GM12874 (cell line): ENCODE measurements around the gene DUSP10.

Source experiments
- TF ChIP-seq, protein P1 (sequence below): IDR thresholded peaks from 2 replicates; pipeline ENCODE4 v1.5.1; 2011; ENCODE audit warnings: low read depth, mild to moderate bottlenecking, control low read depth, low read length, moderate library complexity; ENCODE audit not compliant: insufficient read depth

The DUSP10 gene

DNA sequence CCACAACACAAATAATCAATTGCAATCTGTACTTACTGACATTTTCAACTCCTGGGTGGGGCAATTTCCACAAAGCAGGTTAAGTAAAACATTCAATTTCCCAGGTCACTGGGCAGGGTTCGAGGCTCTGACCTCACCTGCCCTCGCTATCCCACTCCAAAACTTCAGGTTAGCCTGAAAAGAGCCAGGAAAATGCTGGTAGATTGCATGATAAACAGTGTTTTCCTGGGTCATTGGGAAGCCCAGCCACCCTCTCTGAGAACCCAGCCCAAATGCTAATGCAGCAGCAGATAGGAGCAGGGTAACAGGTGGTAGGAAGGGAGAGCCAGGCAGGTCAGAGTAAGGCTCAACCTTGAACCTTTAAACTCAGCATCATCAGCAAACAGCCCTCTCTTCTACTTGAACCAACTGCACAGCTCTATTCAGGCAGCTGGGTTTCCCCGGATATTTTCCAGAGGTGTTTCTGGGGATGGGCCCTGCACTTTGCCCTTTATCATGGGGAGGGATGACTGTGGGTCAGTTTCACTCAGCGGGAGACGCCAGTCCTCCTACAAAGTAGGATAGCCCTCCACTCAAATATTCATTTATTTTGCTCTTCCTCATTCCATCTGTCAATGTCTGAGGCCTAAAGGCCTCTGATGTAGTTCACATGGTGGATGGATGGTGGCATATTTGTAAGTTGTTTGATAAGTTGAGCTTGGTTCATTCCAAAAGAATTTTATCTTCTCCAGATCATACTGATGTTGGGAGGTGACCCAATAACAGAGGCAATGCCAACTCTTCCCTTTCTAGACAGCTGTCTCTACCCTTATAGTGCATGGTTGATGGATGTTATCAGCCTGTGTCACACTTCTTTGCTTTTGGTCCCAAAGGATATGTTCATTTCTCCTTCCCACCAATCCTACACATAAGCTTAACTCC, 65.7 kb downstream of the DUSP10 start:
- TF ChIP-seq, protein P1, sequence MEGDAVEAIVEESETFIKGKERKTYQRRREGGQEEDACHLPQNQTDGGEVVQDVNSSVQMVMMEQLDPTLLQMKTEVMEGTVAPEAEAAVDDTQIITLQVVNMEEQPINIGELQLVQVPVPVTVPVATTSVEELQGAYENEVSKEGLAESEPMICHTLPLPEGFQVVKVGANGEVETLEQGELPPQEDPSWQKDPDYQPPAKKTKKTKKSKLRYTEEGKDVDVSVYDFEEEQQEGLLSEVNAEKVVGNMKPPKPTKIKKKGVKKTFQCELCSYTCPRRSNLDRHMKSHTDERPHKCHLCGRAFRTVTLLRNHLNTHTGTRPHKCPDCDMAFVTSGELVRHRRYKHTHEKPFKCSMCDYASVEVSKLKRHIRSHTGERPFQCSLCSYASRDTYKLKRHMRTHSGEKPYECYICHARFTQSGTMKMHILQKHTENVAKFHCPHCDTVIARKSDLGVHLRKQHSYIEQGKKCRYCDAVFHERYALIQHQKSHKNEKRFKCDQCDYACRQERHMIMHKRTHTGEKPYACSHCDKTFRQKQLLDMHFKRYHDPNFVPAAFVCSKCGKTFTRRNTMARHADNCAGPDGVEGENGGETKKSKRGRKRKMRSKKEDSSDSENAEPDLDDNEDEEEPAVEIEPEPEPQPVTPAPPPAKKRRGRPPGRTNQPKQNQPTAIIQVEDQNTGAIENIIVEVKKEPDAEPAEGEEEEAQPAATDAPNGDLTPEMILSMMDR, result no peak

DNA sequence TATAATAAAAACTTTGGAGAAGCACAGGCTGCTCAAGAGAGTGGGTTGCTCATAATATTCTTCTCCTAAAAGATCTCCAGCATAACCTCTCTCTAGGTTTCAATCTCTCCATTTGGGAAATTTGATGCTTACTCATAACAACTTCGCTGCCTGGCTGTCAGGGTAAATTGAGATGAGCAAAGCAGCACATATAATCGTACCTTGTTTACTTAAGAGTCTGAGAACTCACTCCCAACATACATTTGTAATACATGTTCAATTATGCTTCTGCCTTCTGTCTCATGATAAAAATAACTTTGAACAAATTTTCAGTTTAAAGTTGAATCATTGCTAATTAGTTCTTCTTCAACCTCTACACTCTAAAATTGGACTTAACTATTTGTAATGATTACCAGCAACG, 68.9 kb downstream of the DUSP10 start:
- TF ChIP-seq, protein P1, result no peak

DNA sequence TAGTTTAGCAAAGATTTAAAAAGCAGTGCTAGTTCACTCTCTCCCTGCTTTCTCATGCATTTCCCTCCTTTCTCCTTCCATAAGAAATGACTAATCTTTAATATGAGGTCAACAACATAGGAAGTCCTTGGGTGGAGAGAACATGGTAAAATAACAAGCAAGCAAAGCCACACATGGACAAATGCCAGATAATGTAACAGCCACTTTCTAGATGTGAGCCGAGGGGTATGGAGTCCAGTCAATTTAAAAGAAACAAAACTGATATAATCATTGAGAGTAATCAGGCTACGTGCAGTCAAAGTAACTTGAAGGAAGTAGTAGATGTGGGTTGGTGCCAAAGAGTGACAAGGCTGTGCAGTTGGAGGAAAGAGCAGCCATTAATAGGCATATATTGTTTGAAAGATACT, 69.6 kb downstream of the DUSP10 start:
- TF ChIP-seq, protein P1, result no peak

DNA sequence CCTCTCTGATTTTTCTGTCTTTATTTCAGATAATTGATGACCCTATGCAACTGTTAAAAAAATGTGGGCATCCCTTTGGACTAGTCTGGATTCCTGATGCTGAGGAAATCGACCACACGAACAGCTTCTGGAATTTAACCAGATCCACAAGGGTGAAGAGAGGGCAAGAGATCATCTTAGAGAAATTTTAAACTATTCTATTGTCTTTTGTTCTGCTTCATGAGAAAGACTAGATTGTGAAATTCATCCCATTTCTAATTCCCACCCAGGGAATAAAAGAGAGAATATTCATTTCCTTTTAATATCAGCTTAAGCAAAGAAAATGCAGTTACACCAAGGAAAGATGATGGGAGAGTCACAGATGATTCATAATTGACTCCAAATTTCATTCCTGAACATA, 71.8 kb downstream of the DUSP10 start:
- TF ChIP-seq, protein P1, result no peak

DNA sequence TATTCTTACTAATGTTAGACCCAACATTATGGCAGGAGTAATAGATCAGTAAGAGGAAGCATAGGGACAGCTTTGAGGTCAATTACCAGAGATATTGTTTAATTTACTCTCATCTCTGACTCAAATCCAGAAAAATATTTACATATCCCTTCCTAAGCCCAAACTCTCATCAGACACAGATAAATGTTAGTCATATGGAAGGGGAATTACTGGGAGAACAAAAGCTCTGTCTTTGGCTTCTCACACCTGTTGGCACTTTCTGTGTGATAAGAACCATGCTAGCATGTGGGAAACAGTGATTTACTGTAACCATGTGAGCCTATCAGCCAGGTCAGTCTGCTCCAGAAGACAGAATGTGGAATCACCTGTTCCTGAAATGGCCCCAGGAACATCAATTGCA, 72.4 kb downstream of the DUSP10 start:
- TF ChIP-seq, protein P1, result no peak

DNA sequence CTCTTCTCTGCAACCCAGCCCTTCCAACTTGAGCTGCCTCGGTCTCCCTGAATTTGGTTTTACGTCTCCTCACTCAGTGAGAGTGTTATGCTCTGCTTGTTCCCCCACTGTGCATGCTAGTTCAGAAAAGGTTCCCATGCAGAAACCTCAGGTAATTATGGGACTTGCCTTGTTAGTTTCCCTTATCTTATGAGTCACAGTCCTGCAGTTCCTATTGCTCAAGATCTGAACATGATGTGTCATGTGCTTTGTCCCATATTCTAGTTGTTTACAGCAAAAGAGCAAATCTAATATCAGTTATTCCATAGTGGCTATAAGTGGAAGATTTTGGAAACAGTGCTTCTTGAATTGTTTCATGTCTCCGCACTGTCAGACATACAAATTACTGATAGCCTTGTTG, 74.4 kb downstream of the DUSP10 start:
- TF ChIP-seq, protein P1, result no peak

DNA sequence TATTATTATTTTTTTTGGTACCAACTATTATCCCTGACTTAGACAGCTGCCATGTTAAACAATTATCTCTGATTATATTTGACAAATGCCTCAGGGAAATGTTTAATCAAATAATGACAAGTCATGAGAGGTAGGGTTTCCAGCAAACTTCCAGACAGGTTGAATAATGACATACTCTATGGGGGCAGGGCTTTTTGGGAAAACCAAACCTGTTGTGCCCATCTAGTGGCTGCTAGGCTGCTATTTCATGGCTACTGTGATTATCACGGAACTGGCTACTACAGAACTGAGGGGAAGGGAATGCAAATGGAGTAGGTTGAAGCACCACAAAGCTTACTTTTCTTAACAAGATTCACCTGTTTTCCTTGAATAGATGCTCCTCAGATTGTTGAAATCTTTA, 77.6 kb downstream of the DUSP10 start:
- TF ChIP-seq, protein P1, result no peak
